ENCODE results near the gene SELENOT. TPM values are rescaled to one million over a fixed set of nuclear protein-coding genes. Genes with fewer than 3 reads are reported as not detected.

The SELENOT gene
- polyA plus RNA-seq, 1 experiment = 588 TPM

DNA sequence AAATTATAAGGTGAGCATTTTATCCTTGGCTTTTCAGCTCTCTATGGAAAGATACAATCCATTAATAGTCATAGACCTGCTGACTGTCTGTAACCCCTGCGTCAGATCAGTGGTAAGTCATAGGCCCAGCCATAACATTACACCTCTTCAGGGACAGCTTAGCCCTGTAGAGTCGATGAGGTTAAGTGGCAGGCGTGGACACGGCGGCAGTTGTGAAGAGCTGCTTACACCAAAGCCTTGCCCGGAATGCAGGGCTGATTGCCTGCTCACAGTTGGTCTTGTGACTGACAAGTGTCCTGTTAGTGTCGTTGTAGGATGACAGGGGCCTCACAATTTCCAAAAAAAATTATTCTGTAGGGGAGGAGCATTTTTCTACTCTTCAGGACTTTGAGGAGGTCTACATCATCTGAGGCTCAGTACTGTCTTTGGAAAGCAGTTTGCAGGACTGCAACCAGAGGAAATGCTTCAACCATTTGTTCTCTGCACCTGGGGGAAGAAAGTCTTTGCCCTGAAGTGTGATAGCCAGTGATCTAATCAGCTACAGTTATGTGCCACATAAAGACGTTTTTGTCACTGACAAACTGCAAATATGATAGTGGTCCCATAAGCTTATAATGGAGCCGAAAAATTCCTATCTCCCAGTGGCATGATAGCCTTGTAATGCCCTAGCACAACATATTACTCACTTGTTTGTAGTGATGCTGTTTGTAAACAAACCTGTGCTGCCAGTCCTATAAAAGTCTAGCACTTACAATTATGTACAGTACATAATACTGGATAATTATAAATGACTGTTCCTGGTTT is 14.9 kb upstream of the SELENOT start:
- TF ChIP-seq CTCF (IDR thresholded peaks at IDR 0.05; ENCODE audit: low read depth, low read length) = no peak
- POLR2A ChIA-PET = interaction anchor here (0.7 to 2.0 kb wide), 2 partner anchors 15 to 378 kb away, joined by 4 to 5 read pairs; partner anchors contain the start of gene SELENOT
- CTCF ChIA-PET = interaction anchor here (1.3 to 1.9 kb wide), 2 partner anchors 14 to 22 kb away, joined by 3 to 8 read pairs; no protein-coding TSS in a partner anchor

DNA sequence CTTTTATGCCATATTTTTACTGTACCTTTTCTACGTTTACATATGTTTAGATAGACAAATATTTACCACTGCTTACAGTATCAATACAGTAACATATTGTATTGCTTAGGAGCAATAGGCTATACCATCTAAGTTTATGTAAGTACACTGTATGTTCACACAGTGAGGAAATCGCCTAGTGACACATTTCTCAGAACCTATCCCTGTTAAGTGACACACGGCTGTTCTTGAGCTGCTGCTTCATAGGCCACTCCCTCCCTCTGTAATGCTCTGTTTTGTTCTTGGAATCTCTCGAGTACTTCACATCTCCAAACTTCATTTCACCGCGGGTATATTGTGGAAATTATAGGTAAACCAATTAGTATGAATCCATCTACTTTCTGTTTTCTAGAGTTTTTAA is 13.4 kb upstream of the SELENOT start:
- DNase-seq (ENCODE audit: low read depth, low spot score) = no peak
- ChIA-PET CTCF (interaction anchor here (1.1 to 1.9 kb wide), 4 partner anchors 8 to 275 kb away, joined by 3 to 8 read pairs (median 4); no protein-coding TSS in a partner anchor), POLR2A (interaction anchor here (2.0 kb wide), 1 partner anchor 13 kb away, joined by 5 read pairs; the partner anchor contains the start of gene SELENOT)
- Histone ChIP-seq H3K27ac (ENCODE audit: low read depth, low read length) (no peak overlapping the region), H3K9me3 (ENCODE audit: control insufficient read depth, insufficient read depth, low read length) (no peaks in the 10 kb centered on the region), H3K27me3 (ENCODE audit: control insufficient read depth, insufficient read depth, low read length) (no peaks in the 10 kb centered on the region), H3K4me3 (ENCODE audit: low read depth, low read length) (no peak overlapping the region)
- no peak for TF ChIP-seq CTCF (IDR thresholded peaks at IDR 0.05; ENCODE audit: low read depth, low read length)

More for the DNA sequence above, 14.9 kb upstream of the SELENOT start:
- Histone ChIP-seq H3K4me3 (ENCODE audit: low read depth, low read length) (no peak overlapping the region), H3K9me3 (ENCODE audit: control insufficient read depth, insufficient read depth, low read length) (no peaks in the 10 kb centered on the region), H3K27me3 (ENCODE audit: control insufficient read depth, insufficient read depth, low read length) (no peaks in the 10 kb centered on the region), H3K27ac (ENCODE audit: low read depth, low read length) (no peak overlapping the region)
- no peak for DNase-seq (ENCODE audit: low read depth, low spot score)

DNA sequence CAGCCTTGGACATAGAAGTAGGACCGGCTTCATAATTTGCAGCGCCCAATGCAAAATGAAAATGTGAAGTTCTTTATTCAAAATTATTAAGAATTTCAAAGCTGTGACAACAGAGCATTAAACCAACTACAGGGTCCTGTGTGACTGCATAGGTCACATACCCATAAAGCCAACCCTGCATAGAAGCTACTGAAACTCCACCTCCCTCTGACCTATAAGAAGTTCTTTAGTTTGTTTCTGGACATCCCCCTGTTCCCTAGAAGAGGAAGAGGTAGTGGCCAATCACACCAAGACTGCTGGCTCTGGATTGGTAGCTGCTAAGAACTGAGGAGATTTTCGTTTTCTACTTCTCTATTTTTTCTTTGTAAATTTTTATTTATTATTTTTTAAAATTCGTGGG is 9.0 kb upstream of the SELENOT start:
- Histone ChIP-seq H3K4me3 (ENCODE audit: low read depth, low read length) (no peak overlapping the region), H3K27me3 (ENCODE audit: control insufficient read depth, insufficient read depth, low read length) (no peaks in the 10 kb centered on the region), H3K27ac (ENCODE audit: low read depth, low read length) (no peak overlapping the region), H3K9me3 (ENCODE audit: control insufficient read depth, insufficient read depth, low read length) (no peaks in the 10 kb centered on the region)
- POLR2A ChIA-PET = no interaction called here
- CTCF ChIA-PET = interaction anchor here (1.2 kb wide), 1 partner anchor 169 kb away, joined by 3 read pairs; the partner anchor contains the start of gene SIAH2
- DNase-seq (ENCODE audit: low read depth, low spot score) = no peak
- TF ChIP-seq CTCF (IDR thresholded peaks at IDR 0.05; ENCODE audit: low read depth, low read length) = no peak

DNA sequence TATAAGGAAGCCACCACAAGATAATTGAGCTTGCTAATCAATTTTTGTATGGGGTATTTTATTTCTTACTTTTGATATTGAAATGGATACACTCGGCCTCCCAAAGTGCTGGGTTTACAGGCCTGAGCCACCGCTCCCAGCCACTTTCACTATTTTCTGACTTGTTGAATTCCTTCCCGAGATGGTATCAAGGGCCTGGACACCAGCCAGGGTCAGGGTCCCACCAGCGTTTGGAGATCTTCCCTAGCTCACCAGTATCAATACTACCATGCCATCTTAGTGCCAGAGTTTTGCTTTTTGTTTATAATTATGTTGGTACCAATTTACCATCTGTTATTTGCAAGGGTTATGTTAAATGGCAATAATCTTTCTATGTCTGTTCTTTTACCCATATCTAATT is 5.5 kb upstream of the SELENOT start:
- ChIA-PET POLR2A (no interaction called here), CTCF (interaction anchor here (1.0 kb wide), 1 partner anchor 8 kb away, joined by 3 read pairs; no protein-coding TSS in a partner anchor)
- H3K27me3 ChIP-seq (ENCODE audit: control insufficient read depth, insufficient read depth, low read length) = no peaks in the 10 kb centered on the region
- no peak for DNase-seq (ENCODE audit: low read depth, low spot score)
- H3K27ac ChIP-seq (ENCODE audit: low read depth, low read length) = no peak overlapping the region
- H3K4me3 ChIP-seq (ENCODE audit: low read depth, low read length) = no peak overlapping the region
- H3K9me3 ChIP-seq (ENCODE audit: control insufficient read depth, insufficient read depth, low read length) = no peaks in the 10 kb centered on the region
- no peak for TF ChIP-seq CTCF (IDR thresholded peaks at IDR 0.05; ENCODE audit: low read depth, low read length)

Measured in AG04450 (cell line).